SK-N-SH (cell line): ENCODE measurements around the gene SHROOM4.

ENCODE experiments used
- CHD2 ChIP-seq: fragments of 150-350 bp; IDR thresholded peaks from 2 replicates; pipeline ENCODE4 v1.6.1; 2018; ENCODE audit warnings: low read length; ENCODE audit not compliant: partially characterized antibody
- EP300 ChIP-seq, 2 experiments: IDR thresholded peaks; 2 replicates each; pipeline versions ENCODE4 v1.4.0 to v1.6.1; 2012; ENCODE audit warnings: borderline replicate concordance in 1 of 2, low read depth in 1 of 2, low read length in 1 of 2
- FOXJ3 ChIP-seq: sonication (generic); formaldehyde crosslinking; IDR thresholded peaks from 2 replicates; pipeline ENCODE4 v1.5.1; 2020; ENCODE audit warnings: mild to moderate bottlenecking, missing genetic modification reagents
- JUND ChIP-seq: IDR thresholded peaks from 2 replicates; pipeline ENCODE4 v1.4.0; 2012
- RAD21 ChIP-seq: IDR thresholded peaks from 2 replicates; pipeline ENCODE4 v1.6.1; 2012; ENCODE audit warnings: mild to moderate bottlenecking, low read length
- TAF1 ChIP-seq: IDR thresholded peaks from 2 replicates; pipeline ENCODE4 v1.6.1; 2012; ENCODE audit warnings: low read depth, mild to moderate bottlenecking, low read length, moderate library complexity, borderline replicate concordance
- ZBTB33 ChIP-seq: IDR thresholded peaks from 2 replicates; pipeline ENCODE4 v1.4.0; 2012; ENCODE audit warnings: low read depth, borderline replicate concordance
- TF ChIP-seq, protein P1 (sequence below): fragments of 200-600 bp; sonication (generic); IDR thresholded peaks from 2 replicates; pipeline ENCODE4 v1.6.1; 2017; ENCODE audit warnings: antibody characterized with exemption, mild to moderate bottlenecking, moderate library complexity
- TF ChIP-seq, protein P2 (sequence below): fragments of 150-350 bp; IDR thresholded peaks from 2 replicates; pipeline ENCODE4 v1.6.1; 2017; ENCODE audit warnings: antibody characterized with exemption, low read length, low read depth, borderline replicate concordance

GRCh38 chrX:50827996-50828395 is 14.0 kb upstream of the SHROOM4 start:
- TF ChIP-seq ZBTB33 (no peak), FOXJ3 (no peak), EP300 (IDR thresholded peaks at IDR 0.05; ENCODE audit: borderline replicate concordance in 1 of 2, low read depth in 1 of 2, low read length in 1 of 2) (no peak), CHD2 (no peak), TAF1 (no peak), RAD21 (no peak), JUND (no peak)
- TF ChIP-seq, protein P1, sequence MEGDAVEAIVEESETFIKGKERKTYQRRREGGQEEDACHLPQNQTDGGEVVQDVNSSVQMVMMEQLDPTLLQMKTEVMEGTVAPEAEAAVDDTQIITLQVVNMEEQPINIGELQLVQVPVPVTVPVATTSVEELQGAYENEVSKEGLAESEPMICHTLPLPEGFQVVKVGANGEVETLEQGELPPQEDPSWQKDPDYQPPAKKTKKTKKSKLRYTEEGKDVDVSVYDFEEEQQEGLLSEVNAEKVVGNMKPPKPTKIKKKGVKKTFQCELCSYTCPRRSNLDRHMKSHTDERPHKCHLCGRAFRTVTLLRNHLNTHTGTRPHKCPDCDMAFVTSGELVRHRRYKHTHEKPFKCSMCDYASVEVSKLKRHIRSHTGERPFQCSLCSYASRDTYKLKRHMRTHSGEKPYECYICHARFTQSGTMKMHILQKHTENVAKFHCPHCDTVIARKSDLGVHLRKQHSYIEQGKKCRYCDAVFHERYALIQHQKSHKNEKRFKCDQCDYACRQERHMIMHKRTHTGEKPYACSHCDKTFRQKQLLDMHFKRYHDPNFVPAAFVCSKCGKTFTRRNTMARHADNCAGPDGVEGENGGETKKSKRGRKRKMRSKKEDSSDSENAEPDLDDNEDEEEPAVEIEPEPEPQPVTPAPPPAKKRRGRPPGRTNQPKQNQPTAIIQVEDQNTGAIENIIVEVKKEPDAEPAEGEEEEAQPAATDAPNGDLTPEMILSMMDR: no peak
- TF ChIP-seq, protein P2, sequence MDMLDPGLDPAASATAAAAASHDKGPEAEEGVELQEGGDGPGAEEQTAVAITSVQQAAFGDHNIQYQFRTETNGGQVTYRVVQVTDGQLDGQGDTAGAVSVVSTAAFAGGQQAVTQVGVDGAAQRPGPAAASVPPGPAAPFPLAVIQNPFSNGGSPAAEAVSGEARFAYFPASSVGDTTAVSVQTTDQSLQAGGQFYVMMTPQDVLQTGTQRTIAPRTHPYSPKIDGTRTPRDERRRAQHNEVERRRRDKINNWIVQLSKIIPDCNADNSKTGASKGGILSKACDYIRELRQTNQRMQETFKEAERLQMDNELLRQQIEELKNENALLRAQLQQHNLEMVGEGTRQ: no peak
